NAMALWA (cell line): ENCODE results near the gene ADH7.
A peak's percentile ranks its signal among the peaks of the same experiment; 100 is the strongest.
"Not testable (repeated sequence)": the region's sequence is repeated elsewhere in the genome, so short reads cannot be mapped to it uniquely, and the experiment has no call there.

Experiments
- DNase-seq: peaks from one replicate; pipeline ENCODE4 v3.0.0-alpha.2; 2015; ENCODE audit warnings: low spot score

ADH7 gene

GRCh38 chr4:99415762-99416161, 19.4 kb downstream of the ADH7 start:
- DNase-seq: not testable (repeated sequence)

- DNase-seq: not testable (repeated sequence)
Observed at GRCh38 chr4:99414902-99415301, 20.2 kb downstream of the ADH7 start.

GRCh38 chr4:99414401-99414800, 20.7 kb downstream of the ADH7 start:
- no peak for DNase-seq

- DNase-seq: no peak
Observed at GRCh38 chr4:99413140-99413539, 22.0 kb downstream of the ADH7 start.

GRCh38 chr4:99411041-99411440, 24.1 kb downstream of the ADH7 start:
- DNase-seq: no peak

GRCh38 chr4:99410075-99410474, 25.1 kb downstream of the ADH7 start:
- no peak for DNase-seq

- no peak for DNase-seq
Observed at GRCh38 chr4:99408346-99408745, 26.8 kb downstream of the ADH7 start.

DNA sequence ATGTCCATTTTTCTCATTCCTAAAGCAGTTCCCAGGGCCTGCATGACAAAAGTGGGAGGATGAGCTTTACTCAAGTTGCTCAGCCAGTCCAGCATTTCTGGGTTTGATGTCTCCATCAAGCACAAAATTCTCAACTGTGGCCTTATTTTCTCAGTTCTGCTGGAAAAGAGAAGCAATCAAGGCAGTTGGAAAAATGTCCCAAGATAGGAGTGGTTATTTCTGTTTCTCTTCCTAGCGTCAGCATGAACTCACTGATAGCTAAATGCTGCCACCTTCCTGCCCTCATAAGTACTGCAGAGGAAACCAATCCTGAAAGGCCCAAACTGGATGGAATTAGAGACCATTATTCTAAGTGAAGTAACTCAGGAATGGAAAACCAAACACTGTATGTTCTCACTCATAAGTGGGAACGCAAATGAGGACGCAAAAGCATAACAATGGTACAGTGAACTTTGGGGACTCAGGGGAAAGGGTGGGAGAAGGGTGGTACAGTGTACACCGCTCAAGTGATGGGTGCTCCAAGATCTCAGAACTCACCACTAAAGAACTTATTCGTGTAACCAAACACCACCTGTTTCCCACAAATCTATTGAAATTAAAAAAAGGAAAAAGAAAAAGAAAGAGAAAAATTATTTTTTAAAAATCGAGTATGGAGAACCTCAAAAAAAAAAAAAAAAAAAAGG, 29.6 kb downstream of the ADH7 start:
- DNase-seq: peak; percentile 68

GRCh38 chr4:99404595-99405287, 30.4 kb downstream of the ADH7 start:
- no peak for DNase-seq

DNA sequence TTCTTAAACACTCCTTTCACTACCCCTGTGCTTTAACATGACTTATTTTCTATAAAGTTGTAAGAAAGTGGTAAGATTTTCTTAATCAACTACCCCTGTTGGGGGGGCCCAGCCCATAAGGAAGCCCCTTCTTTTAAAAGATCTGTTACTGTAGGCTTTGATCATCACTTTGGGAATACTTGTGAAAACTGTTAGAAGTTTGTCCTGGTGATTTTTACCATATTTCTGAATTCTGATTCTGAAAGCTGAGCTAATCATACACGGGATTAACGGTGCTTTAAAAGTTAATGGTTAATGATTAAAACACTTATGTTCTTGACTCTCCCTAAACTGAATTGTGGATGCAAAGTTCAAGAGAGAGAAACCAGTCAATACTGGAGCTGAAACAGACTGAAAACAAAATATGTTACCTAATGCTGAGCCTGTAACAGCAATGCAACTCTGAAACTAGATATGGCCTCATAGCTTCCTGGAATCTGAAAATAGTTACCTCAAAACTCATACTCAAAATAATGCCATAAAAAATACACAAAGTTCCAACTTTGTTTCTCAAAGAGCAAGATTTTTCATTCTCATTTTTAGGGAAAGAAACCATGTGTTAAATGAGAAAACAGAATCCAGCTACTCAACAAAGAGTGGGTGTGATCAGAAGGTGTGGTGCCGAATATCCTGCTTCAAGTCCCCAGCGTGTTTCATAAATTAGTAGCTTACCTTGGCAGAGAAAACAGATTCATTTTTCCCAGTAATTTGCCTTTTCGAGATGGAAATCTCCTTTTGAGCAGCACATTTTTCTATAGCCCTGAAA, 31.6 kb downstream of the ADH7 start:
- DNase-seq: no peak

DNA sequence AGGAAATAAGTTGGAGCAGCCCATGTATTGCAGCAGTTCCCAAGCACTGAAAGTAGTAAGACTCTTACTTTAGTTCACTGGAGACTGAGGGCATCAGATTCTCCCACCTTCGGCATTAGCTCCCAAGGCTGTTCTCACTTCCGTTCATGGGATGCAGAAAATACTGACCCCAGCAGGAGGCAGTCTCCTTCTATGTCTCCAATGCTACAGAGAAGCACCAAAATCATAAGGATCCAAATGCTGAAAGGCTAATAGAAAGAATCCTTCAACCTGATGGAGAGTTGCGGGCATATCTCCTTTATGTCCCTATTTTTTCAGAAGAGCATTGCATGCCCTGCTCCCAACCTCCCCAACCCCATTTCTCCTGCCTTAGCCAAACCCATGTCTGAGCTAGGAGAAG, 32.4 kb downstream of the ADH7 start:
- peak; percentile 2 for DNase-seq

DNA sequence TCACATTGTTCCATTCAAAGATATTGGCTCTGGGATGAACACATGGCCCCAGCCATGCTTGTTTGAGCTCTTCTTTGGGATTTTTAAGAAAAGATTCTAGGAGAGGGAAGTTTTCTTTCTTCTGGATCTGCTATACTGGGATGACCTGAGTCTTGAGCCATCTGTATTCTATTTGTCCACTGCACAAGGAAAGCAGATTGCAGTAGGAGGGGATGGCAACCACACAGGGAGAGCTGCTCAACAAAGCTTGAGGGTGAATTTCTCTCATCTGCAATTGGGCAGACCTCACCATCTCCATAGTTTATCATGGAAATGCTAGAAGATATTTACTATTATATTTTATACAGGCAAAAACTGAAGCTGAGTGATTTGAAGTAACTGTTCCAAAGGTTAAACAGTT, 34.3 kb downstream of the ADH7 start:
- no peak for DNase-seq

GRCh38 chr4:99399017-99399416, 36.1 kb downstream of the ADH7 start:
- no peak for DNase-seq

DNA sequence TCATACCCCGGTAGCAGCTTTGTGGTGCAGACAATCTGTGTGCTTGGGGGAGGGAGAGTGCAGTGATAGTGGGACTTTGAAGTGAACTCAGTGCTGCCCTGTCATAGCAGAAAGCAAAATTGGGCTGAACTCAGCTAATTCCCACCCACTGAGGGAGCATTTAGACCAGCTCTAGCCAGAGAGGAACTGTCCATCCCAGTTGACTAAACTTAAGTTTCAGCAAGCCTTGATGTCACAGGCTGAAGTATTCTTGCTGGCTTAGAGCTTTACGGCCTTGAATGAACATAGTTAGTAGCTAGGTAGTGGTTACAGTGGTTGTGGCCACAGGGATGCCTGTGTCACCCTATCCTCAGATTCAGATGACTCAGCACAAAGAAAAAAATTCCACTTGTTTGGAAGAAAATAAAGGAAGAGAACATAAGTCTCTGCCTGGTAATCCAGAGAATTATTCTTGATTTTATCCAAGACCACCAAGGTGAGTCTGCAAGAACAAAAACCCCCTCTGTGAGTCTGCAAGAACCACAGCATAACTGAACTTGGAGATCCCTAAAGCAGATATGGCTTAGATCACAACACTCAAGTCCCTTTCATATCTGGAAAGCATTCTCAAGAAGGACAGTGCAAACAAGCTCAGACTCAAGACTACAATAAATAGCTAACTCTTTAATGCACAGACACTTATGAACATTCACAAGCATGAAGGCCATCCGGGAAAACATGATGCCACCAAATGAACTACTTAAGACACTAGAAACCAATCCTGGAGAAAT, 39.4 kb downstream of the ADH7 start:
- no peak for DNase-seq

GRCh38 chr4:99394896-99395295, 40.2 kb downstream of the ADH7 start:
- DNase-seq: no peak

DNA sequence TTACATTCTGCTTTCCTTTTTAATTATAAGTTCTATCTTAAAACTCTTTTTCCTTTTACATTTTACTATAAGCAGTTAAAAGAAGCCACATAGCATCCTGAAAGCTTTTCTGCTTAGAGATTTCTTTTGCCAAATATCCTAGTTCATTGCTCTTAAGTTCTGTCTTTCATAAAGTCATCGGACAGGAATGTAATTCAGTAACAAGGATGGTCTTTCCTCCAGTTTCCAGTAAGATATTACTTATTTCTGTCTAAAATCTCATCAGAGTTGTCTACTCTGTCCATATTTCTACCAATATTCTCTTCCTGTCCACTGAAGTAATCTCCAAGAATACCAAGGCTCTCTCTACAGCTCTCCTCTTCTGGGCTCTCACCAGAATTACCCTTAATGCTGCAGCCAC, 45.1 kb downstream of the ADH7 start:
- no peak for DNase-seq

DNA sequence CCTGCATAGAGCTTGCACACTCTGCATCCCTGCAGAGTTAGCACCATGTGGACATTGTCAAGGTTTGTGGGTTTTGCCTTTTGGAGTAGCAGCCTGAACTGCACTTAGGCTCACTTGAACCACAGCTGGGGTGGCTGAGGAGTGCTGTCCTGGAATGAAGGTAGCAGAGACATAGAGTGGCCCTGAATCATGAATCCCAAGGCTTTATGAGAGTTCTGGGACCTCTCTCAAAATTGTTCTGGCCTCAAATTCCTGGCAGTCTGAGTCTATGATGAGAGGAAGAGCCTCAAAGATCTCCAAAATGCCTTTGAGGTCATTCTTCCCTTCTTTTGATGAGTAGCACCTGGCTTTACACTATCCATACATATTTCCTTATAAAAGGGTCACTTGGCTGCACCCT, 45.5 kb downstream of the ADH7 start:
- DNase-seq: no peak

DNA sequence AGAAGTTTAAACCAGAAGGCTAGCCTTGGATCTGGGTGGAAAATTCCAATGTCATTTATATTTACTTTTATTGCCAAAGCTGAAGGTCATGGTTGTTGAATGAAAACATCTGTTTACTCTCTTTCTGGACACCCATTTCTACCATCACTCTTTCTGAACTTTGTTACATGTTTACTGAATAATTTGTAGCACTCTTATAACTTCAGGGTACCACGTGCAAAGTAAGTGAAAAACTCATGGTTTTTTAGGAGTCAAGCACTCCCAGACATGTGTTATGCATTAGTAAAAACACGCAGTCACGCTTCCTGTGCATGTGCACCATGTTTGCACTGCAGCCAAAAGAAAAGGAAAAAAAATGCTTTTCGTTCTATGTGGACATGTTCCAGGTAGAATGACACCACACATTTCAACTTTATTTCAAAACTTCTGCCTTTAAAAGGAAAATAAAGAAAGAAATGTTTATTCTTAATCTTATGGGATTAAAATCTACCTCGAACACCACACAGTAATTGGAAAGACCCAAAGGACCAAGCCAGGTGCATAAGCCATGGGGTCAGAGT, 51.2 kb downstream of the ADH7 start:
- DNase-seq: no peak

GRCh38 chr4:99383399-99383798, 51.7 kb downstream of the ADH7 start:
- no peak for DNase-seq

DNA sequence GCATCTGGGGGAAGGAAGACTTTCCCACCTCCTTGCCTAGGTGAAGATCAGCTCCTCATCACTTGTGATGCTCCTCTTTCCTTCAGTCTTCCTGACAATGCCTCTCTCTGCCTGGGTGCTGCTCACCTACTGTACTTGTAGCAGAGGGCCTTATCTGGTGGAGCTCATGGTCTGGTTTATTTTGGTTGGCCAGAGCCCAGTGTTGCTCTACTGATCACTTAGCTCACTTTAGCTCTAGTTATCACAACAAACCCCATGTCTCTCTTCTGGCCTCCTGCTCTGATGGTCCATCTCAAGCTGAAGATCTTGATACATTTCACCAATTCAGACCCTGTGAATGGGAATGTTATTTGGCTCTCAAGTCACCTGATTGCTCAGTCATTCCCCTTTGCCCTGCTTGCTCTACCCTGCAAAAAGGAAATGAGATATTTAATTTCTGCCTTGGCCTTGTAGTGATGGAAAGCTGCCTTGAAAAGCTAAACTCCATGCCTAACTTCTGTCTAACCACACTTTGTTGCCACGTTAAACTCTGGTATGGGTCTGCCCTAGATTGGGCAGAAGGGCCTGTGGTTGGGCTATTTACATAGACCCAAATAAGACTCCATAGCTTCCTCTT, 52.3 kb downstream of the ADH7 start:
- DNase-seq: no peak

DNA sequence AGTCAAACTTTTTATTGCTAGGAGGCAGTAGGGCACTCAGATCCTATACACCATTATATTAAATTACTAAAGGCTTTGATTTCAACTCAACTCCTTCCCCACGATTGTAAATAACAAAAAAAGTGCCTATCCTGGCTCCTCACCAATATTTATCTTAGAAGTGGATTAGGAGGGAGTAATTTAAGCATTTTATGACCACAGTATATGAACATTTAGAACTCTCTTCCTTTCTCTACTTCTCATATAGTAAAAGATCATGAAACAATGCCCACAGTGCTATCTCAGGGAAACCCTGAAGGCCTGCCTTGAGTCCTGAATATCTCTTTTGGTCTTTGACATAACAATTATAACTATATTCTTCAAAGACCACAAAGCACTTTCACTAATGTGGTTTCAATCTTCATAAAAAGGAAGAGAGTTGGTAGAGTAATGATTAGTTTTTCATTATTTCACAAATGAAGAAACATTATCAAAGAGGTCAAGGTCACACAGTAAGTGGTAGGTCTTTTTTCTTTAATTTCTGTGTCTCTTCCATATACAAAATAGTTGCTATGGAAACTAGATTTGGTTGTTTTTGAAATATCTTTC, 53.5 kb downstream of the ADH7 start:
- no peak for DNase-seq
